Measurements from ENCODE around the gene ADAM12. TPM values are rescaled to one million over a fixed set of nuclear protein-coding genes. Genes with fewer than 3 reads are reported as not detected.

Gene ADAM12
- total and polyA plus RNA-seq, 4 donors = 0.03 to 0.33 (median 0.19) TPM

DNA sequence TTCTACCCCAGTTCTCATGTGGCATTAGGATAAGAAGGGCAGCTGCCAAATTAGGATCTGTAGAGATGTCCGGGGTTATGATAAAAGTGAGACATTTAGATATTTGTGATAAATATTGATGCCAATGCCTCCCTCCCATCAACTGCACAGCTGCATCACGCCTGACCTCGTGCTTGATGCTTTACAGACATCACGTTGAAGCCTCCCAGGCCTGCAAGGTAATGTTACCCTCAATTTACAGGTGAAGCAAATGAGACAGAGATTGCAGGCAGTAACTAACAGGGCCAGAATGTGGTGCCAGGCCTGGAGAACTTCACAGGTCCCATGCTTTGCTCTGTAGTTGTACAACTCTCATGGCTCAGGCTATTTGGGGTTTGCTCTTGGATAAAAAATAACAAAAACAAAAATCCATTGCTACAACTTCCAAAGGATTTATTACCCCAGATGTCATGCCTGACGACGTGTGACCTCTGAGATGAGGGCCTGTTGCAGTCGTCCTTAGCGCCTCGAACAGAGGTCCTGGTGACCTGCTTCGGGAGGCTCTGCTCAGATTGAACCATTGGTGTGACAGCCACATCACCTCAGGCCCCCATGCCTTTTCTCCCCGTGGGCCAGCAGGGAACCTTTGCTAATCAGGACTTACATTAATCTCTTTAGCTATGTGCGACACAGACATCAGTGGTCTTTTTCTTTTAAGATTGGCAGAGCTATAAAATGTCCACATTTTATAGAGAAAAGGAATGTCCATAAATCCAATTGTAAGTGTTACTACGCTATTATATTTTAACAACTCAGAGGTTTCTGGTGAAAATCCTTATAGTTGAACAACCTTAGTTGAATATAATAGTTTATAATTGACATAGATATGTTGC, 169.3 kb downstream of the ADAM12 start:
- Histone ChIP-seq H3K27ac (ENCODE audit: low read depth in 1 of 2, low read length in 2 of 2) (no peak overlapping the region), H3K36me3 (ENCODE audit: control insufficient read depth in 4 of 4, insufficient read depth in 3 of 4, low read depth in 1 of 4, low read length in 3 of 4) (no peaks in the 10 kb centered on the region), H3K9me3 (ENCODE audit: control insufficient read depth in 4 of 4, low read length in 3 of 4) (no peaks in the 10 kb centered on the region), H3K4me3 (ENCODE audit: low read depth in 1 of 3, low read length in 3 of 3) (no peak overlapping the region), H3K27me3 (ENCODE audit: control insufficient read depth in 4 of 4, insufficient read depth in 4 of 4, low read length in 3 of 4) (peaks cover 0 to 9% (median 0%) of the 10 kb centered on the region in 4 donors), H3K9ac (ENCODE audit: low read depth in 1 of 2, low read length in 2 of 2) (no peak overlapping the region), H3K4me1 (ENCODE audit: control insufficient read depth in 4 of 4, insufficient read depth in 4 of 4, low read length in 3 of 4) (no peaks in the 10 kb centered on the region)
- 75% methylated on average over 13 of the region's 13 CpGs for WGBS
- no peak for DNase-seq (ENCODE audit: low spot score)
- TF ChIP-seq HNF4A (conservative IDR thresholded peaks at IDR 0.05) = no peak
- no peak for TF ChIP-seq TAF1 (conservative IDR thresholded peaks at IDR 0.05)
- TF ChIP-seq RAD21 (IDR thresholded peaks at IDR 0.05) = no peak
- no peak for TF ChIP-seq NR2F2 (IDR thresholded peaks at IDR 0.05)
- TF ChIP-seq, protein P1, sequence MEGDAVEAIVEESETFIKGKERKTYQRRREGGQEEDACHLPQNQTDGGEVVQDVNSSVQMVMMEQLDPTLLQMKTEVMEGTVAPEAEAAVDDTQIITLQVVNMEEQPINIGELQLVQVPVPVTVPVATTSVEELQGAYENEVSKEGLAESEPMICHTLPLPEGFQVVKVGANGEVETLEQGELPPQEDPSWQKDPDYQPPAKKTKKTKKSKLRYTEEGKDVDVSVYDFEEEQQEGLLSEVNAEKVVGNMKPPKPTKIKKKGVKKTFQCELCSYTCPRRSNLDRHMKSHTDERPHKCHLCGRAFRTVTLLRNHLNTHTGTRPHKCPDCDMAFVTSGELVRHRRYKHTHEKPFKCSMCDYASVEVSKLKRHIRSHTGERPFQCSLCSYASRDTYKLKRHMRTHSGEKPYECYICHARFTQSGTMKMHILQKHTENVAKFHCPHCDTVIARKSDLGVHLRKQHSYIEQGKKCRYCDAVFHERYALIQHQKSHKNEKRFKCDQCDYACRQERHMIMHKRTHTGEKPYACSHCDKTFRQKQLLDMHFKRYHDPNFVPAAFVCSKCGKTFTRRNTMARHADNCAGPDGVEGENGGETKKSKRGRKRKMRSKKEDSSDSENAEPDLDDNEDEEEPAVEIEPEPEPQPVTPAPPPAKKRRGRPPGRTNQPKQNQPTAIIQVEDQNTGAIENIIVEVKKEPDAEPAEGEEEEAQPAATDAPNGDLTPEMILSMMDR (IDR thresholded peaks at IDR 0.05; ENCODE audit: low read depth, low read length, missing input control) = no peak
- TF ChIP-seq, protein P2, sequence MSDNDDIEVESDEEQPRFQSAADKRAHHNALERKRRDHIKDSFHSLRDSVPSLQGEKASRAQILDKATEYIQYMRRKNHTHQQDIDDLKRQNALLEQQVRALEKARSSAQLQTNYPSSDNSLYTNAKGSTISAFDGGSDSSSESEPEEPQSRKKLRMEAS (IDR thresholded peaks at IDR 0.05) = no peak
- no peak for TF ChIP-seq GABPA (IDR thresholded peaks at IDR 0.05 in 1 of 2, conservative IDR thresholded peaks at IDR 0.05 in 1 of 2)
- no peak for TF ChIP-seq FOXA1 (IDR thresholded peaks at IDR 0.05)
- TF ChIP-seq HNF4G (IDR thresholded peaks at IDR 0.05) = no peak
- TF ChIP-seq, protein P3, sequence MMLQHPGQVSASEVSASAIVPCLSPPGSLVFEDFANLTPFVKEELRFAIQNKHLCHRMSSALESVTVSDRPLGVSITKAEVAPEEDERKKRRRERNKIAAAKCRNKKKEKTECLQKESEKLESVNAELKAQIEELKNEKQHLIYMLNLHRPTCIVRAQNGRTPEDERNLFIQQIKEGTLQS (IDR thresholded peaks at IDR 0.05) = no peak
- TF ChIP-seq JUND (IDR thresholded peaks at IDR 0.05) = no peak

DNA sequence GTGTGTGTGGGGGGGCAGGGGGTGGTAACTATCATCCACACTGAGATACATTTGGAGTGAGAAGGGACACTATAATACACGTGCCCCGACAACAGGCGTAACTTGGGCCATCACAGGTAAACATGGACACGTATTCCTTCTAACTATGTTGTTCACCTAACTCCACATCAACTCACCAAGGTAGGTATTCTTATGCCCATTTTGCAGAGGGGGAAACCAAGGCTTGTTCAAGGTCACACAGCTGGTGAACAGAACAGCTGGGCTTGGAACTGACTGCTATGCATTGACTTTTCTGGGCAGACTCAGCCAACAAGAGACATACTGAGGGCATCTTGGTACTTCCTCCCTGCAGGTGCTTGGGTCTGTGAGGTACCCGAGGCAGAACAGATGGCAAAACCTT, 170.1 kb downstream of the ADAM12 start:
- H3K4me3 ChIP-seq (ENCODE audit: low read depth in 1 of 3, low read length in 3 of 3) = no peak overlapping the region
- no peak overlapping the region for H3K27ac ChIP-seq (ENCODE audit: low read depth in 1 of 2, low read length in 2 of 2)
- TF ChIP-seq, protein P4, sequence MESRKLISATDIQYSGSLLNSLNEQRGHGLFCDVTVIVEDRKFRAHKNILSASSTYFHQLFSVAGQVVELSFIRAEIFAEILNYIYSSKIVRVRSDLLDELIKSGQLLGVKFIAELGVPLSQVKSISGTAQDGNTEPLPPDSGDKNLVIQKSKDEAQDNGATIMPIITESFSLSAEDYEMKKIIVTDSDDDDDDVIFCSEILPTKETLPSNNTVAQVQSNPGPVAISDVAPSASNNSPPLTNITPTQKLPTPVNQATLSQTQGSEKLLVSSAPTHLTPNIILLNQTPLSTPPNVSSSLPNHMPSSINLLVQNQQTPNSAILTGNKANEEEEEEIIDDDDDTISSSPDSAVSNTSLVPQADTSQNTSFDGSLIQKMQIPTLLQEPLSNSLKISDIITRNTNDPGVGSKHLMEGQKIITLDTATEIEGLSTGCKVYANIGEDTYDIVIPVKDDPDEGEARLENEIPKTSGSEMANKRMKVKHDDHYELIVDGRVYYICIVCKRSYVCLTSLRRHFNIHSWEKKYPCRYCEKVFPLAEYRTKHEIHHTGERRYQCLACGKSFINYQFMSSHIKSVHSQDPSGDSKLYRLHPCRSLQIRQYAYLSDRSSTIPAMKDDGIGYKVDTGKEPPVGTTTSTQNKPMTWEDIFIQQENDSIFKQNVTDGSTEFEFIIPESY (IDR thresholded peaks at IDR 0.05) = no peak
- TF ChIP-seq FOXA2 (IDR thresholded peaks at IDR 0.05) (no peak), SP1 (IDR thresholded peaks at IDR 0.05) (no peak), GABPA (IDR thresholded peaks at IDR 0.05 in 1 of 2, conservative IDR thresholded peaks at IDR 0.05 in 1 of 2) (no peak)
- TF ChIP-seq, protein P5, sequence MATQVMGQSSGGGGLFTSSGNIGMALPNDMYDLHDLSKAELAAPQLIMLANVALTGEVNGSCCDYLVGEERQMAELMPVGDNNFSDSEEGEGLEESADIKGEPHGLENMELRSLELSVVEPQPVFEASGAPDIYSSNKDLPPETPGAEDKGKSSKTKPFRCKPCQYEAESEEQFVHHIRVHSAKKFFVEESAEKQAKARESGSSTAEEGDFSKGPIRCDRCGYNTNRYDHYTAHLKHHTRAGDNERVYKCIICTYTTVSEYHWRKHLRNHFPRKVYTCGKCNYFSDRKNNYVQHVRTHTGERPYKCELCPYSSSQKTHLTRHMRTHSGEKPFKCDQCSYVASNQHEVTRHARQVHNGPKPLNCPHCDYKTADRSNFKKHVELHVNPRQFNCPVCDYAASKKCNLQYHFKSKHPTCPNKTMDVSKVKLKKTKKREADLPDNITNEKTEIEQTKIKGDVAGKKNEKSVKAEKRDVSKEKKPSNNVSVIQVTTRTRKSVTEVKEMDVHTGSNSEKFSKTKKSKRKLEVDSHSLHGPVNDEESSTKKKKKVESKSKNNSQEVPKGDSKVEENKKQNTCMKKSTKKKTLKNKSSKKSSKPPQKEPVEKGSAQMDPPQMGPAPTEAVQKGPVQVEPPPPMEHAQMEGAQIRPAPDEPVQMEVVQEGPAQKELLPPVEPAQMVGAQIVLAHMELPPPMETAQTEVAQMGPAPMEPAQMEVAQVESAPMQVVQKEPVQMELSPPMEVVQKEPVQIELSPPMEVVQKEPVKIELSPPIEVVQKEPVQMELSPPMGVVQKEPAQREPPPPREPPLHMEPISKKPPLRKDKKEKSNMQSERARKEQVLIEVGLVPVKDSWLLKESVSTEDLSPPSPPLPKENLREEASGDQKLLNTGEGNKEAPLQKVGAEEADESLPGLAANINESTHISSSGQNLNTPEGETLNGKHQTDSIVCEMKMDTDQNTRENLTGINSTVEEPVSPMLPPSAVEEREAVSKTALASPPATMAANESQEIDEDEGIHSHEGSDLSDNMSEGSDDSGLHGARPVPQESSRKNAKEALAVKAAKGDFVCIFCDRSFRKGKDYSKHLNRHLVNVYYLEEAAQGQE (IDR thresholded peaks at IDR 0.05) = no peak
- H3K4me1 ChIP-seq (ENCODE audit: control insufficient read depth in 4 of 4, insufficient read depth in 4 of 4, low read length in 3 of 4) = no peaks in the 10 kb centered on the region
- no peaks in the 10 kb centered on the region for H3K9me3 ChIP-seq (ENCODE audit: control insufficient read depth in 4 of 4, low read length in 3 of 4)
- no peak for DNase-seq (ENCODE audit: low spot score)
- 91% methylated on average over 5 of the region's 5 CpGs for WGBS
- H3K27me3 ChIP-seq (ENCODE audit: control insufficient read depth in 4 of 4, insufficient read depth in 4 of 4, low read length in 3 of 4) = peaks cover 0 to 10% (median under 1%) of the 10 kb centered on the region in 4 donors
- no peak overlapping the region for H3K9ac ChIP-seq (ENCODE audit: low read depth in 1 of 2, low read length in 2 of 2)
- H3K36me3 ChIP-seq (ENCODE audit: control insufficient read depth in 4 of 4, insufficient read depth in 3 of 4, low read depth in 1 of 4, low read length in 3 of 4) = no peaks in the 10 kb centered on the region

All from liver (tissue), 9 donors.